Lower leg skin (tissue), 4 donors: ENCODE measurements around the gene SLC6A2. TPM values are rescaled to one million over a fixed set of nuclear protein-coding genes. Genes with fewer than 3 reads are reported as not detected.

Experiments
- DNase-seq, 2 donors: peaks; one replicate each; pipeline ENCODE4 v3.0.0-alpha.2; 2019; ENCODE audit warnings: low spot score in 2 of 2
- H3K4me3 ChIP-seq: fragments of 200-600 bp; sonication (generic); 2 replicates; pipeline ENCODE4 v1.5.1; 2017; ENCODE audit warnings: mild to moderate bottlenecking, low read depth; ENCODE audit not compliant: poor library complexity, severe bottlenecking
- POLR2A ChIP-seq, 2 donors: fragments of 450-650 bp; IDR thresholded peaks; one replicate each; pipeline ENCODE4 v1.6.1; 2016 to 2017; ENCODE audit warnings: antibody characterized with exemption in 2 of 2, mild to moderate bottlenecking in 1 of 2, moderate library complexity in 1 of 2
- WGBS, 2 donors: methylation state at CpG; one replicate each; pipeline ENCODE4 v1.1.5; 2018; 5-methylcytosine and 5-hydroxymethylcytosine counted together
- intact Hi-C: fragments of 100-400 bp; cut with DNase I; formaldehyde crosslinking; loops from one replicate; pipeline ENCODE4 v1.15.0; 2023; ENCODE audit warnings: low total_unique reads
- total RNA-seq, 4 donors: library from RNA; depleted of rRNA; stranded (reverse); fragments of >200 nt; gene quantifications; one replicate each; pipeline ENCODE4 v1.1.0, GENCODE V29; 2016
- TF ChIP-seq, protein P1 (sequence below), 3 donors: fragments of 450-650 bp; IDR thresholded peaks; one replicate each; pipeline ENCODE4 v1.5.1; 2016; ENCODE audit warnings: antibody characterized with exemption in 3 of 3, mild to moderate bottlenecking in 3 of 3, moderate library complexity in 2 of 3

The SLC6A2 gene
- total RNA-seq, 4 donors from 2014 or later = 2.3 to 26.1 (median 8.7) TPM

DNA sequence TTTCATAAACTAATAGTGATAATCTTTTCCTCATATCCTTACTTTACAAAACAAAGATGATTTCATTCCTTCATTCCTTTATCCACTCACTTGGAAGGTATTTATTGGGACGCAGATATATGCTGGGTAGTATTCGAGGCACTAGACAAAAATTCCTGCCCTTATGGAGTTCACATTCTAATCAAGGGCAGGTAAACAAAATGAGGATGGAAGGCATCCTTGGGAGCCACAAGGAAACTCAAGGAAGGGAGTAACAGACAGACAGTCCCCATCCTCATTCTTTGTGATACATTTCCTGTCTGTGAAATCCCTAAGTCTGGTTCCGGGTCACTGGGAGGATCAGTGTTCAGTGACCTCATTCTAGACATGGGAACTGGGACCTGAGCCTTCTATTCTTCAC lies 45.2 kb downstream of the SLC6A2 start:
- intact Hi-C loops = loop anchor here (2.0 kb wide), 1 partner anchor 236 kb away; no protein-coding TSS in a partner anchor
- WGBS, 2 donors = 86 to 93% methylated on average over 3 of the region's 3 CpGs
- TF ChIP-seq, protein P1, sequence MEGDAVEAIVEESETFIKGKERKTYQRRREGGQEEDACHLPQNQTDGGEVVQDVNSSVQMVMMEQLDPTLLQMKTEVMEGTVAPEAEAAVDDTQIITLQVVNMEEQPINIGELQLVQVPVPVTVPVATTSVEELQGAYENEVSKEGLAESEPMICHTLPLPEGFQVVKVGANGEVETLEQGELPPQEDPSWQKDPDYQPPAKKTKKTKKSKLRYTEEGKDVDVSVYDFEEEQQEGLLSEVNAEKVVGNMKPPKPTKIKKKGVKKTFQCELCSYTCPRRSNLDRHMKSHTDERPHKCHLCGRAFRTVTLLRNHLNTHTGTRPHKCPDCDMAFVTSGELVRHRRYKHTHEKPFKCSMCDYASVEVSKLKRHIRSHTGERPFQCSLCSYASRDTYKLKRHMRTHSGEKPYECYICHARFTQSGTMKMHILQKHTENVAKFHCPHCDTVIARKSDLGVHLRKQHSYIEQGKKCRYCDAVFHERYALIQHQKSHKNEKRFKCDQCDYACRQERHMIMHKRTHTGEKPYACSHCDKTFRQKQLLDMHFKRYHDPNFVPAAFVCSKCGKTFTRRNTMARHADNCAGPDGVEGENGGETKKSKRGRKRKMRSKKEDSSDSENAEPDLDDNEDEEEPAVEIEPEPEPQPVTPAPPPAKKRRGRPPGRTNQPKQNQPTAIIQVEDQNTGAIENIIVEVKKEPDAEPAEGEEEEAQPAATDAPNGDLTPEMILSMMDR (IDR thresholded peaks at IDR 0.05) = no peak
- TF ChIP-seq POLR2A (IDR thresholded peaks at IDR 0.05) = no peak
- no peak for DNase-seq
- no peak overlapping the region for H3K4me3 ChIP-seq

DNA sequence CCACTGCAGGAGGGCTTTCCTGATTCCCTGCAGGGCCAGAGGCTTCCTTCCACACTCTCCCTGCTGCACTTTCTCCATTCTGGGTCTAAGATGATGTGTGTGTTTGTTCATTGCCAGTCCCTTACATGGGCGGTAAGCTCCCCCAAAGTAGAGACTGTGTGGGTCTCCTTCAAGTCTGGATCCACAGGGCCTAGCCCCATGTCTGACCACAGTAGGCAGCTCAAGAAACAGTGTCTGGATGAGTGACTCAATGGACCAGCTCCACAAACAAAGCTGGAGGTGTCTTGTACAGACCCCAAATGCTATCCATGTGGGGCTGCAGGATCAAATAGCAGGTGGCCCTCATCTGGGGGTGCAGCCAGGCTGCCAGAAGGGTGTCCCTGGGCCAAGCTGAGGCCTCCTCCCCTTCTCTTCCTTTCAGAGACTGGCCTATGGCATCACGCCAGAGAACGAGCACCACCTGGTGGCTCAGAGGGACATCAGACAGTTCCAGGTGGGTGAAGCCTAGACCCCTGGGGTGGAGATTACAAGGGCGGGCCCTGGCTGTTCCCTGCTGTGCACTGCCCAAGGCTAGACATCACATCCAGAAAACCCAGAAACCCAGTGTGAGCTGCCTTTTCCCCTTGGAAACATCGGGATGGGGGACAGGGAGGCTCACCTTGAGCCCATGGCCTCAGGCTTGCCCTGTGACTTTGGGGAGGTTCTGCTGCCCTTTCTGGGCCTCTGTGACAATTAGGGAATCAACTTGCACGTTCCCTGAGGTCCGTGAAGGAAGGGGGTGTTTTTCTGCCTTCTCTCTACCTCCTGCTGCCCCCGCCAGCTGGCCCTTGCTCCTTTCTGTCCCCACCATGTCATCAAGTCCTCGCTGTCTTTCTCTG lies 45.9 kb downstream of the SLC6A2 start:
- H3K4me3 ChIP-seq = no peak overlapping the region
- intact Hi-C loops = loop anchor here (2.0 kb wide), 1 partner anchor 237 kb away; no protein-coding TSS in a partner anchor
- 62 to 66% methylated on average over 9 of the region's 9 CpGs for WGBS, 2 donors
- DNase-seq = peak in 1 of 2 donors; percentile 90
- no peak for TF ChIP-seq POLR2A (IDR thresholded peaks at IDR 0.05)
- TF ChIP-seq, protein P1 (IDR thresholded peaks at IDR 0.05) = peak in 1 of 3 donors; percentile 32

DNA sequence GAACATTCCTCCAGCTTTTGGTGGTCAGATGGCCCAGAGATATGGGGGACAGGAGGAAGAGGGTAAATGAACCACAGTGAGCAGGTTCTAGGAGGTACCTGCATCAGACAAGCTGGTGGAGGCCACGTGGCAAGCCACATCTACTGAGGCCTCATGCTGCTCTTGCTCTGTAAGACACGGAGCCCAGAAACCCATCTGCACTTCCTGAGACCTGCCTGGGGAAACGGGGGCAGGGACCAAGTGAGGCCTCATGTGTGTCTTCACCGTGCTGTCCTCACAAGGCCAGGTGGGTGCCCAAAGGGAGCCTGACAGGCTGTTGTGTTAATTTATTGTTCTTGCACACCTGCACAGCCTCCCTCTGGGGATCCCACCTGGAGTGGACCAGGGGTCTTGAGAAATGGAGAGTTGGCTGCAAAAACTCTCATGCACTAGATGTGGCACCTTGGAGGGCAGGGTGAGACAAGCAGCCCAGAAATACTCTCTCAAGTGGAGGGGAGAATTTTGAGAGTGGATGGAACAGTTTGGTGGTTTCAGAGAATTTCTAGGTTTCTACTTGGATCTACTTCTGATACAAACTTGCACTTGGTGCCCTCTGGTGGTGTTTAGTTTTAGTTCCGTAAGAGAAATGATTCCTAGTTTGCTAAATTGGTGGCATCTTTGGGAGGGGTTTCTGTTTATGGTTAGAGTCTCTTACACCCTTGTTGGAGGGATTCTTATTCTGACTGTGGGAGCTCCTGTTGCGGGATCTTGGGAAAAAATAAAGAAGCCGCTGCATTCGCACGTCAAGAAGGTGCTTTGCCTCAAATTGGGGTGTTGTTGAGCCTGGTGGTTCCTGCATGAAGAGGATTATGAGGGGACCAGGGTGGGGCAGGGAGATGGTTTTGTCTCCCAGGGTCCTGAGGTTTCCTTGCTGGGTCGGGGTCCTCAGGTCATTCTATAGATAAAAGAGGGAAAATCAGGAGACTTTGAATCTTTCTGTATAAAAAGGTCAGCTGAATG lies 47.5 kb downstream of the SLC6A2 start:
- 43 to 52% methylated on average over 8 to 10 of the region's 10 CpGs for WGBS, 2 donors
- DNase-seq = peak; percentile 36 to 85
- H3K4me3 ChIP-seq = no peak overlapping the region
- no peak for TF ChIP-seq POLR2A (IDR thresholded peaks at IDR 0.05)
- TF ChIP-seq, protein P1 (IDR thresholded peaks at IDR 0.05) = no peak
- intact Hi-C loops = no loop called here

DNA sequence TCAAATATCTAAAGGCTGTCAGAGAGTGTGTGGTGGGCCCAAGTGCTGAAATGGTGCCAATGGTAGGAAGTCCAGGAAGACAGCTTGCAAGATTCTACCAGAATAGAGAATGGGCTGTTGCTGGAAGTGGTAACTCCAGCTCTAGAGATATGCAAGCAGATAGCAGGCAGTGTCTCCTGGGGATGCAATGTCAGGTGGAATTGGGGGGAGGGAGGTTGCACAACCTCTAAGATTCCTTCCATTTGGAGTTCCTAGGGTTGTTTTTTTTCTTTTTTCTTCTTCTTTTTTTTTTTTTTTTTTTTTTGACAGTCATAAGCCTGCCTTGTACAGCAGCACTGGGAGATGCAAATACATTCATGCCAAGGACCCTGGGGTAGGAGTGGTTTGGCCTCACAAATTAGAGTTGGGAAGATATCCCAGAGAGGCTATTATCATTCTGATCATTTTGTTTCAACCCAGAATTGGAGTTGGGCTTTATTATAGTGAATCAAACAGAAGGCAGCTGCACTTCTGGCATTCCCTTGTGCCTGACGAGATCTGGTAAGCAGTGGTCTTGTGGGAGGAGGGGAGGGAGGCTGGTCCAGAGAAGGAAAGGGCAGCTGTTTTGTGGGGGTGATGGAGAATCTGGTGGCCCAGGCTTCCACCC lies 51.1 kb downstream of the SLC6A2 start:
- H3K4me3 ChIP-seq = no peak overlapping the region
- peak in 1 of 2 donors; percentile 54 for DNase-seq
- intact Hi-C loops = no loop called here
- TF ChIP-seq, protein P1 (IDR thresholded peaks at IDR 0.05) = no peak
- TF ChIP-seq POLR2A (IDR thresholded peaks at IDR 0.05) = no peak
- 36 to 59% methylated on average over 1 of the region's 1 CpG for WGBS, 2 donors

DNA sequence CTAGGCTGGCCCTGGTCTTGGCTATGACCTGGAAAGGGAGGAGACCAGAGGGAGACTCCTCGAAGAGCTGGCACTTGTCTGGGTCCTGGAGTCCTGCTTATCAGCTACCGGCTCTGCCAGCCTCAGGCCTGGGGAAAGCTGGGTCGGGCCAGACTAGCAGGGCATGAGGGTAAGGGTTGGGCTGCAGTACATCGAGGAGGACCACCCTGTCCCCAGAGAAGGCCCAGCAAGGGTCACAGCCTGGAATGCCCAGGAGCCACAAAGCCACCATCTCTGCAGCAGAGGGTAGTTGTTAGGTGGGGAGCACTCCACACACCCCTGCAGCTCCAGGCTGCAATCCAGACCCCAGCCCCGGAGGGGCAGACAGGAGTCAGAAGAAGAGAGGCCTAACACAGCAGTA lies 54.0 kb downstream of the SLC6A2 start:
- DNase-seq = peak in 1 of 2 donors; percentile 63
- no peak overlapping the region for H3K4me3 ChIP-seq
- 91 to 94% methylated on average over 4 to 5 of the region's 5 CpGs for WGBS, 2 donors
- intact Hi-C loops = no loop called here
- TF ChIP-seq, protein P1 (IDR thresholded peaks at IDR 0.05) = no peak
- TF ChIP-seq POLR2A (IDR thresholded peaks at IDR 0.05) = no peak
